NCI-H1436 treated with DMSO at 0.1 percent for 48 hours (cell line): Measurements from ENCODE around the gene TUBB8.
"Not testable (repeated sequence)": the region's sequence is repeated elsewhere in the genome, so short reads cannot be mapped to it uniquely, and the experiment has no call there.

ENCODE experiments used
- DNase-seq: peaks from one replicate; lab custom pipeline; 2025; lab: John Stamatoyannopoulos, UW

TUBB8 gene

GRCh38 chr10:48996-49395, at the start of gene TUBB8:
TSS of gene TUBB8 (minus strand) at chr10:49296. CDS start at chr10:49238, 58 bp downstream.
- no peak for DNase-seq

DNA sequence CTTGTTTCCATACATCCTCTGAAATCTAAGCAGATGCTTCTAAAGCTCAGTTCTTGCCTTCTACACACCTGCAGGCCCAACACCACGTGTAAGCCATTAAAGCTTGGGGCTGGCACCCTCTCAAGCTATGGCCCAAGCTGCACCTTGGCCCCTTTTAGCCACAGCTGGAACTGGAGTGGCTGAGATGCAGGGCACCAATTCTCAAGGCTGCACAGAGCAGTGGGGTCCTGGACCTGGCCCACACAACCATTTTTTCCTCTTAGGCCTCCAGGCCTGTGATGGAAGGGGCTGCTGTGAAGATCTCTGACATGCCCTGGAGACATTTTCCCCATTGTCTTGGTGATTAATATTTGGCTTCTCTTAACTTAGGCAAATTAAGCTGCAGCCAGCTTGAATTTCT, 47.4 kb upstream of the TUBB8 start:
- DNase-seq: no peak

GRCh38 chr10:95356-96115, 46.4 kb upstream of the TUBB8 start:
- no peak for DNase-seq

GRCh38 chr10:94613-95012, 45.5 kb upstream of the TUBB8 start:
- DNase-seq: no peak

- no peak for DNase-seq
These were observed 43.8 kb upstream of the TUBB8 start for GRCh38 chr10:92846-93245.

GRCh38 chr10:92153-92552, 43.1 kb upstream of the TUBB8 start:
- no peak for DNase-seq

DNA sequence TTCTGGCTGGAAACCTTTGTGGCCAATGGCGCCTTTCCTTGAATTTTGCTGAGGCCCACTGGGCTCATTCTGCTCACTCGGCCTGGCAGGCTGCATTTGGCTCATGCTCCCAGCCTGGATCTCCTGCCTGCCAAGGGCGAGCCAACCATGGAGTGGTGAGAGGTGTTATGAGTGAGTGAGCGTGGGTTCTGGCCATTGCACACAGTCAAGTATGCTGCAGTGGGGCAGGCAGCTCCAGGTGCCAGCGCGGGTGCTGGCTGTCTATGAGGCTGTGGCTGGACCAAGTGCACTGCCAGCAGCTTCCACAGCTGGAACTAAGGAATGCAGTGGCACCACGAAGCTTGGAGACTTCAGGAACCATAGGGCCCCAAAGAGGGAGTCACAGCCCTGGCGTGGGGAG, 42.2 kb upstream of the TUBB8 start:
- no peak for DNase-seq

DNA sequence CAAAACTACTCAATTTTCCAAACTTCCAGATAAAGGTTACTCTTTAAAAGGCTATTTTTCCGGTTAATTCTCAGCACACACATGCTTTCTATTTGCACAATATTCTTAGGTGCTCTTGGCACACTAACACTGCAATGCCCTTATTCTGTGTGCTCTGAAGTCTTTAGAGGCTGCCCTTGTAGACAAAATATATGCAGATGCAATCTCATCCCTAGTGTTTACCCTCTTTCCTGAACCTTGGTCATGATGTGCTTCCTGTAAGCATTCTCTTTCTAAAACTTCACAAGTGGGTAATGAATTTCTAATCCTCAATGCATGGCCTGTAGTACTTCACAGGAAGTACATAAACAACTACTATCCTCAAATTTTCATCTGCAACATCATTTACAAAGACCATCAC, 41.1 kb upstream of the TUBB8 start:
- DNase-seq: no peak

DNA sequence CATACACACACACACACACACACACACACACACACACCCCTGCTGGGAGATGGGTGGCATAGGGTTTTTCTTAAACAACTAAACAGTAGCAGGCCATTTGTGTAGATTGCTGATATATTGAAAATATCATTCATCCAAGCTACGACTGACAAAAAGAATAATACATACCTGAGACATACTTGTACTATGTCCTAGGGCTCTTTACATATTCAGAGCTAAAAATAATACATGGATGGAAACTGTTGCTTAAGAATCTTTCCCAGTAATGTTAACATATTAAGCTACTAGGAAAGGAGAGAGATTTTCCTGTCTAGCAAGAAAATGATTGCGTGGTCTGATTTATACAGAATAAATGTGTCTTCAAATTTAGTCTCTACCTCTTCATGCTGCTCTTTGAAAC, 40.2 kb upstream of the TUBB8 start:
- no peak for DNase-seq

GRCh38 chr10:88253-88652, 39.2 kb upstream of the TUBB8 start:
- no peak for DNase-seq

GRCh38 chr10:87177-88080, 38.3 kb upstream of the TUBB8 start:
- no peak for DNase-seq

DNA sequence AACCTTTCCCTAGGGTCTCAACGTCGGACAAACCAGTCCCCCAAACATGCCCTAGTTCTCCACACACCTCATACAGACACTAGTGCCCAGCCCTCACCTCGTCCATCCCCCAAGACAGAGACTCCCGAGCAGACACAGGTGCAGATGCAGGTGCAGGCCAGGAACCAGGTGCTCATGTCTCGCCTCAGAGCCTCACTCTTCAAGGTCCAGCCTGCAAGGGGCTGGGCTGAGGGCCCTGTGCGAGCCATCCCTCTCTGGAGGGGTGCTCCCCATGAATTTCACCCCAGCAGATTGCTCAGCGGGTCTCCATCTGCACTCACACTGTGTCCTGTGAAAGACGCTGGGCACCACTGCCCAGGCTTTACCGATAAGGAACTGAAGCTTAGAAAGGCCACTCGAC, 36.9 kb upstream of the TUBB8 start:
- no peak for DNase-seq

DNA sequence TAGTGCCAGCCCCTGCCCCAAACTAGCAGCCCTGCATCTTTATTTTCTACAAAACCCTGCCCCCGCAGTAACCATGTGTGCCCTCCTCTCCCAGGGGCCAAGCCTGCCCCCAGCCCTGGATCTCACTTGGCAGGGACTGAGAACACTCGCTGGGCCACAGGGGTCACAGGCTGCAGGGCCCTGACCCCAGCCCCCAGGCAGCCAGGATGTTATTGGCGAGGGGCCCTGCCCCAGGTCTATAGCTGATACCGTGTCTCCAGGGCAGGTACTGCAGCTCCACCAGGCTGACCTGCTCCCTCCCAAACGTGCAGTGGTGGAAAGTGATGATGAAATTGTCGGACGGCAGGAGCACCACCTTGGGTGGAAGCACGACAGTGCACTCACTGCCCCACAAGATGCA, 35.9 kb upstream of the TUBB8 start:
- no peak for DNase-seq

DNA sequence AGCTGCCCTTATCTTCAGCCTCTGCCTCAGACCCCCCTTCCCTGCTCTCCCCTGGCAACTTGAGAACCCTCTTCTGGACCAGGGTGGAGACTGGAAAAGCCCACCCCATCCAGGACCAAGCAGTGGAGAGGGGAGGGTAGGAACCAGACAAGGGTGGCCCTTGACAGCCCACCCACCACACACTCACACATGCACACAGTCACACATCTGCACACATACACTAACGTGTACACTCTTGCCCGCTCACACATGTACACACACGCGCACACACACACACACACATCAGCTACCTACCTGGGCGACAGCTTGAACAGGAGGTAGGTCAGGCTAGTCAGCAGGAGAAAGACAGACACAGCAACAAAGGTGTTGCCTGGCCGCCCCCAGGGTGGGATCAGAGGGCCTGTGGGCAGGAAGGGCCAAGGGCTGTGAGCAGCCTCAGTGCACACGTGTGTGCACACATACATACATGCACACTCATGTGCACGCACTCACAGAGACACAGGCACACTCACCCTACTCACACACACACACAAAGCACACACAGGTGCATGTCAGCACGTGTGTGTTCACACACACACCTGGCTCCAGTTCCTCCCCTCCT, 34.9 kb upstream of the TUBB8 start:
- no peak for DNase-seq

DNA sequence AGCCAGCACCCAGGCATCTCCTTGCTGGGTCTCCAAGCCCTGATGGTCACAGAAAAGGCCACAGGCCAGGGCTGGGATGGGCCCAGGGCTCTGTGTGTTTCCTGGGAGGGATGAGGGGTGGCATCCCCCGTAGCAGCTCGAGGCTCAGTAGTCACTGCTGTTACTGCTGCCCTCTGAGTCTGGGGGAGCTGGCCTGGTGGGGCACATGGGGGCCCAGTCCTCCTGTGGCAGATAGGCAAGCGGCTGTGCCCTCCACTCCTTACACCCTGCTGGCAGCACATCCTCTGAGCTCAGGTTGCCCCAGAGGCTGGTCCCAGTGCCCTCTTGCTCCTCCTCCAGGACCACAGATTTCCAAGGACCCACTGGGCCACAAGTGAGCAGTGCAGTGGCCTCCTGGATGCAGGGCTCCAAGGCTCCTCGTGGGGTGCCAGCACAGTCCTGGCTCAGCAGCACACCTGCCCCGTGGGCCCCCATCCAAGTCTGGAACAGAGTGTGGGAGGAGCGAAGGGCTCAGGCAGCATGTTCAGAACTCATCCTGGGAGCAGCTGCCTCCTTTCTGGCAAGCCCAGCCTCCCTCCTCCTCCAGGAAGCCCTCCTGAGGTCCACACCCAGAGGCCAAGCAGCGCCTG, 31.5 kb upstream of the TUBB8 start:
- no peak for DNase-seq

GRCh38 chr10:79532-80215, 30.6 kb upstream of the TUBB8 start:
- DNase-seq: no peak

GRCh38 chr10:78556-78955, 29.5 kb upstream of the TUBB8 start:
- DNase-seq: no peak

DNA sequence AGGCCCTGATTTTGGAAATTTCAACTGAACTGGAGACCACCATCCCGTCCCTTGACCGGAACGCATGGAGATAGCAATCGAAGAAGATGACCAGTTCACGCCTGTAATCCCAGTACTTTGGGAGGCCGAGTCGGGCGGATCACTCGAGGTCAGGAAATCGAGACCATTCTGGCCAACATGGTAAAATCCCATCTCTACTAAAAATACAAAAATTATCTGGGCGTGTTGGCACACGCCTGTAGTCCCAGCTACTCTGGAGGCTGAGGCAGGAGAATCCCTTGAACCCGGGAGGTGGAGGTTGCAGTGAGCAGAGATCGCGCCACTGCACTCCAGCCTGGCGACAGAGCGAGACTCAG, 25.1 kb upstream of the TUBB8 start:
- DNase-seq: not testable (repeated sequence)

DNA sequence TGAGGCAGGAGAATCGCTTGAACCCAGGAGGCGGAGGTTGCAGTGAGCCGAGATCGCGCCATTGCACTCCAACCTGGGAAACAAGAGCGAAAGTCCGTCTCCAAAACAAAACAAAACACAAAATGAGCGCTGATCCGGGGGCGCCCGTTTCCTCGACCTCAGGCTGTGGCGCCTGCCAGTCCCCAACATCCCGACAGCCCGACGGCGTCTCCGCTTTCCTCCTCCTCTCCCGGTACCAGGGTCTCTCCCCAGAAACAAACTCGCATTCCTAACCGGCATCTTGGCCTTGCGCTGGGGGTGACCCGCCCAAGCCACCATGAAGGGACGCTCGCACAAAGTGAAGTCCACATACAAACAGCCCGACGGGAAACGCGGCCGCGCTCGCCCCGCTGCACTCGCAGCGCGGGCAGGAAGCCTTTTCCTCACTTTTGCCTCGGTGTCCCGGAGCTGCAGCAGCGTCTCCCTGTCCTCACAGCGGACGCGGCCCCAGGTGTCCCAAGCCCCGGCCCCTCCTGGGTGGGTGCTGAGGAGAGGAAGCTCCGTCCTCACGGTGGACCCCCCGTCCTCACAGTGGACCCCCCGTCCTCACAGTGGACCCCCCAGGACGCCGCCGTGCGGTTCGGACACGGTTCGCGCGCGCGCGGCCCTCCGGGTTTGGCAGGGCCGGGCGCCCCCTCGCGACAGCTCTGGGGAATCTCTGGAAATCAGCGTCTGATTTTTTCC, 24.6 kb upstream of the TUBB8 start:
- DNase-seq: not testable (repeated sequence)

DNA sequence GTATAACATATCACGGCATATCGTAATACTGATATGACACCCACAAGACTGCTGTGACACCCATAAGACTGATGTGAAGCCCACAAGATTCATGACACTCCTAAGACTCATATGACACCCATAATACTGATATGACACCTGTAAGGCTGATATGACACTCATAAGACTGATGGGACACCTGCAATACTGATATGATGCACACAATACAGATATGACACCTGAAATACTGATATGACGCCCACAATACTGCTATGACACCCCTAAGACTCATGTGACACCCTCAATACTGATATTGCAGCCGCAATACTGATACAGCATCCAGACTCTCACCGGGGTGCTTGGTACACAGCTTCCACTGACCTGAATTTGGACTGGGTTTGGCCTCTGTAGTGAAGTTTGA, 19.1 kb upstream of the TUBB8 start:
- DNase-seq: not testable (repeated sequence)

GRCh38 chr10:49926-50325, 830 bp upstream of the TUBB8 start:
- DNase-seq: not testable (repeated sequence)
